22Rv1 (cell line): ENCODE results near the gene OR2M4.

ENCODE experiments used
- ZFX ChIP-seq: fragments of 450-650 bp; IDR thresholded peaks from 2 replicates; pipeline ENCODE4 v1.6.1; 2017; ENCODE audit warnings: antibody characterized with exemption, borderline replicate concordance
- TF ChIP-seq, protein P1 (sequence below): fragments of 450-650 bp; IDR thresholded peaks from 2 replicates; pipeline ENCODE4 v1.5.1; 2017; ENCODE audit warnings: mild to moderate bottlenecking

DNA sequence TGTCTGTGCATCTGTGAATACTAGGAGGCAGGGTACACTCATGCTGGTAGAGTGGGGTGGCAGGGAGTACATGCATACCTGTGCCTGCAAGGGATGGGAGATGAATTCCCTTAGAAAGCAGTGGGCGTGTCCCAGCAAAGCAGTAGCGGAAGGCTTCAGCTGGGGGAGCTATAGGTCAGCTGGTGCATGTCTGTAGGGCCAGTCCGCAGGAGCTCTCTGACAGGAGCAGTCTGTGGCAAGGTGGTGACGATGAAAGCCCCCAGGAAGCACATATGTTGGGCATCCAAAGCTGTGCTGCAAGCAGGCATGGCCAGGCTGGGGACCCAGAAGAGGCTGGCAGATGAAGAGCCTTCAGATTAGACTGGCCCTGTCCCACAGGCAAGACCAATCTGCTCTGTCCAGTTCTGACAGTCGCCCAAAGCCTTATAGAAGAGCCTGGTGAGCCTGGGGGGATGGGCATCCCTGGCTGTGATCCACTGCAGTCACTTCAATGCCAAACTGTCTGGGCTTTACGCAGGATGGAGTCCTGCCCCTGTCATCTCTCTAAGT is 1.8 kb upstream of the OR2M4 start:
- TF ChIP-seq, protein P1, sequence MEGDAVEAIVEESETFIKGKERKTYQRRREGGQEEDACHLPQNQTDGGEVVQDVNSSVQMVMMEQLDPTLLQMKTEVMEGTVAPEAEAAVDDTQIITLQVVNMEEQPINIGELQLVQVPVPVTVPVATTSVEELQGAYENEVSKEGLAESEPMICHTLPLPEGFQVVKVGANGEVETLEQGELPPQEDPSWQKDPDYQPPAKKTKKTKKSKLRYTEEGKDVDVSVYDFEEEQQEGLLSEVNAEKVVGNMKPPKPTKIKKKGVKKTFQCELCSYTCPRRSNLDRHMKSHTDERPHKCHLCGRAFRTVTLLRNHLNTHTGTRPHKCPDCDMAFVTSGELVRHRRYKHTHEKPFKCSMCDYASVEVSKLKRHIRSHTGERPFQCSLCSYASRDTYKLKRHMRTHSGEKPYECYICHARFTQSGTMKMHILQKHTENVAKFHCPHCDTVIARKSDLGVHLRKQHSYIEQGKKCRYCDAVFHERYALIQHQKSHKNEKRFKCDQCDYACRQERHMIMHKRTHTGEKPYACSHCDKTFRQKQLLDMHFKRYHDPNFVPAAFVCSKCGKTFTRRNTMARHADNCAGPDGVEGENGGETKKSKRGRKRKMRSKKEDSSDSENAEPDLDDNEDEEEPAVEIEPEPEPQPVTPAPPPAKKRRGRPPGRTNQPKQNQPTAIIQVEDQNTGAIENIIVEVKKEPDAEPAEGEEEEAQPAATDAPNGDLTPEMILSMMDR: no peak
- TF ChIP-seq ZFX: no peak
